AG09309 (cell line): ENCODE data around the gene PLXNA4.
A peak's percentile ranks its signal among the peaks of the same experiment; 100 is the strongest.

Experiments
- DNase-seq: peaks from one replicate; pipeline ENCODE4 v3.0.0-alpha.2; 2010; ENCODE audit warnings: low read depth
- H3K4me3 ChIP-seq: 2 replicates; pipeline ENCODE4 v1.5.1; 2011; ENCODE audit warnings: mild to moderate bottlenecking, low read depth, low read length, moderate library complexity; ENCODE audit not compliant: control insufficient read depth
- TF ChIP-seq, protein P1 (sequence below): IDR thresholded peaks from 2 replicates; pipeline ENCODE4 v1.5.1; 2011; ENCODE audit warnings: mild to moderate bottlenecking, low read depth, low read length, inconsistent platforms; ENCODE audit not compliant: insufficient read depth, control insufficient read depth; ENCODE audit errors: missing control alignments

PLXNA4 gene

GRCh38 chr7:132575982-132576720, at the start of gene PLXNA4:
PLXNA4 (minus strand) TSS chr7:132576470; CDS start chr7:132508693, 67,777 bp downstream.
- peak within 1 kb of the TSS; percentile 46 for H3K4me3 ChIP-seq
- no peak for DNase-seq
- TF ChIP-seq, protein P1, sequence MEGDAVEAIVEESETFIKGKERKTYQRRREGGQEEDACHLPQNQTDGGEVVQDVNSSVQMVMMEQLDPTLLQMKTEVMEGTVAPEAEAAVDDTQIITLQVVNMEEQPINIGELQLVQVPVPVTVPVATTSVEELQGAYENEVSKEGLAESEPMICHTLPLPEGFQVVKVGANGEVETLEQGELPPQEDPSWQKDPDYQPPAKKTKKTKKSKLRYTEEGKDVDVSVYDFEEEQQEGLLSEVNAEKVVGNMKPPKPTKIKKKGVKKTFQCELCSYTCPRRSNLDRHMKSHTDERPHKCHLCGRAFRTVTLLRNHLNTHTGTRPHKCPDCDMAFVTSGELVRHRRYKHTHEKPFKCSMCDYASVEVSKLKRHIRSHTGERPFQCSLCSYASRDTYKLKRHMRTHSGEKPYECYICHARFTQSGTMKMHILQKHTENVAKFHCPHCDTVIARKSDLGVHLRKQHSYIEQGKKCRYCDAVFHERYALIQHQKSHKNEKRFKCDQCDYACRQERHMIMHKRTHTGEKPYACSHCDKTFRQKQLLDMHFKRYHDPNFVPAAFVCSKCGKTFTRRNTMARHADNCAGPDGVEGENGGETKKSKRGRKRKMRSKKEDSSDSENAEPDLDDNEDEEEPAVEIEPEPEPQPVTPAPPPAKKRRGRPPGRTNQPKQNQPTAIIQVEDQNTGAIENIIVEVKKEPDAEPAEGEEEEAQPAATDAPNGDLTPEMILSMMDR: no peak

- no peak overlapping the region for H3K4me3 ChIP-seq
- no peak for DNase-seq
- TF ChIP-seq, protein P1: no peak
These were observed 49.4 kb upstream of the PLXNA4 start for GRCh38 chr7:132625651-132626050.

DNA sequence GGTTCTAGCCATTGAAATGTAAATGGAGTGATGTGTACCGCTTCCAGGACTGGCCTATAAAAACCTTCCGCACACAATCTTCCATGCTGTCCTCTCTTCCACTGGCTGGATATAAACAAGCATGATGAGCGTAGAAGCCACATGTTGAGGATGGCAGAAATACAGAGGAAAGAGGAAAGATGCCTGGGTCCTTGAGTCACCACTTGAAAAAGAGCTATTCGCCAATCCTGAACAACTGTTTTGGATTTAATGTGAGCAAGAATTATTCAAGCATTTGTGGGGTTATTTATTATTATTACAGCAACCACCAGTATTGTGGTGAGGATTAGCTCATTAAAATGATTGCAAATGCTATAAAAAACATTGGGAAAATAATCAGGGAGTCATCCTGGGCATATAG, 45.8 kb upstream of the PLXNA4 start:
- DNase-seq: peak; percentile 3
- TF ChIP-seq, protein P1: no peak
- no peak overlapping the region for H3K4me3 ChIP-seq

GRCh38 chr7:132619967-132620366, 43.7 kb upstream of the PLXNA4 start:
- TF ChIP-seq, protein P1: no peak
- no peak for DNase-seq
- H3K4me3 ChIP-seq: no peak overlapping the region

DNA sequence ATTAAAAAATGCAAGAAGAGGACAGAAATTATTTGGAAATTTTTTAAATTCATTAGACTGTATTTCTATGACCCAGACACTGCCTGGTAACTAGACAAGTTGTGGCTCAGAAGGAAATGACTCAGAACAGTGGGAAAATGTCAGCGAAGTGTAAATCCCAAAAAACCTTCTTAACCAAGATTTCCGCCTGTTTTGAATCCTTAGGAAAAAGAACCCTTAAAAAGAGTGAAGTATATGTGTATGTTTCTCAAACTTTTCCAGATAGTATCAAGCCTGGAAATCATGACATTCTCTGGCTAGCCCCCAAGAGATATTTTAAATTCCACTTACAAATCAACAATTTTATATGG, 42.7 kb upstream of the PLXNA4 start:
- TF ChIP-seq, protein P1: no peak
- no peak overlapping the region for H3K4me3 ChIP-seq
- DNase-seq: peak; percentile 11

DNA sequence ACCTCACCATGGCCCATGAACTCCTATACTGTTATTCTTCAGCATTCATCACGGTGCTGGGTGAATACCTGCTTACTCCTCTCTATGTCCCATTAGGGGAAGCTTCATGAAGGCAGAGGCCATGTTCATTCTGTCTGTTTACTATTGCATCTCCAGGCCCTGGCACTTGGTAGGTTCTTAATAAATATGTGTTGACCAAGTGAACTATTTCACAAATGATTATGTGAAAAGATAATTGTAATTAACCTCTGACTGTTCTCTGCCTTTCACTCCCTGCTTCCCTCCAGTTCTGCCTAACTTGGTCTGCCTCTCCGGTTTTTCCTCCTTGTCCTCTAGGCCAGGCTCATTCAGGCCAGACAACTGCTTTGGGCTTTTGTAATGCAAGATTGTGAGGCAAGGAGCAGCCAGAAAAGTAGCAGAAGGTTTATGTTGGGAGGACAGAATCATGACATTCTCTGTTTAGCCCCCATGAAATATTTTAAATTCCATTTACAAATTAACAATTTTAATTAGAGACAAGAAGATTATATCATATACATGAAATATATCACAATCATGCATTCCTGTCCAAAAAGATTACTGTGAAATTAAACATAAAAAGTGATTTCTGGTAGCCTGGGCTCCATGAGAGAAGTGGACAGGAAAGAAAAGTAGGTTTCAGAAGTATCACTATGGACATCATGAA, 42.1 kb upstream of the PLXNA4 start:
- no peak overlapping the region for H3K4me3 ChIP-seq
- DNase-seq: no peak
- TF ChIP-seq, protein P1: no peak
